HL-60 (cell line): ENCODE data around the gene FLACC1.

Experiments used
- DNase-seq, 2 experiments: peaks; one replicate each; pipeline ENCODE4 v3.0.0-alpha.2; 2010 to 2020; ENCODE audit warnings: low read depth in 1 of 2, low spot score in 1 of 2
- H3K27ac ChIP-seq: fragments of 250-450 bp; sonication (Bioruptor Pico); replicated peaks from 2 replicates; pipeline ENCODE4 v1.5.1; 2020; ENCODE audit warnings: mild to moderate bottlenecking, moderate library complexity
- H3K27me3 ChIP-seq: fragments of 250-450 bp; sonication (Bioruptor Pico); 2 replicates; pipeline ENCODE4 v1.5.1; 2021; ENCODE audit warnings: mild to moderate bottlenecking, moderate library complexity; ENCODE audit not compliant: insufficient read depth, poor library complexity, severe bottlenecking
- H3K4me3 ChIP-seq: replicated peaks from 2 replicates; pipeline ENCODE4 v1.5.1; 2011; ENCODE audit warnings: mild to moderate bottlenecking, control low read depth, low read length; ENCODE audit not compliant: insufficient read depth
- GABPA ChIP-seq: IDR thresholded peaks from 2 replicates; pipeline ENCODE4 v1.6.1; 2012; ENCODE audit warnings: low read depth
- POLR2AphosphoS5 ChIP-seq: IDR thresholded peaks from 2 replicates; pipeline ENCODE4 v1.6.1; 2012; ENCODE audit warnings: low read depth
- SPI1 ChIP-seq: IDR thresholded peaks from 2 replicates; pipeline ENCODE4 v1.6.1; 2012; ENCODE audit warnings: low read depth, mild to moderate bottlenecking, borderline replicate concordance
- TF ChIP-seq, protein P1 (sequence below): IDR thresholded peaks from 2 replicates; pipeline ENCODE4 v1.6.1; 2012; ENCODE audit warnings: low read depth; ENCODE audit not compliant: insufficient replicate concordance
- TF ChIP-seq, protein P2 (sequence below): IDR thresholded peaks from one replicate; pipeline ENCODE4 v1.5.1; 2011; ENCODE audit warnings: low read length, control low read depth, inconsistent platforms; ENCODE audit not compliant: insufficient read depth

The FLACC1 gene

DNA sequence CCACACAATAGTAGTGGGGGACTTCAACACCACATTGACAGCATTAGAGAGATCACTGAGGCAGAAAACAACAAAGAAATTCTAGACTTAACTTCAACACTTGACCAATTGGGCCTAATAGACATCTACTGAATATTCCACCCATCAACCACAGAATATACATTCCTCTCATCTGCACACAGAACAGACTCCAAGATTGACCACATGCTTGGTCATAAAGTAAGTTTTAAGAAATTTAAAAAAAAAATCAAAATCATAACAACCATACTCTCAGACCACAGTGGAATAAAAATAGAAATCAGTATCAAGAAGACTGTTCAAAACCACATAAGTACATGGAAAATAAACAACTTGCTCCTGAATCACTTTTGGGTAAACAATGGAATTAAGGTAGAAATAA, 9.0 kb upstream of the FLACC1 start:
- Histone ChIP-seq H3K27ac (no peak overlapping the region), H3K27me3 (no peaks in the 10 kb centered on the region), H3K4me3 (no peak overlapping the region)
- TF ChIP-seq GABPA: no peak
- TF ChIP-seq, protein P1, sequence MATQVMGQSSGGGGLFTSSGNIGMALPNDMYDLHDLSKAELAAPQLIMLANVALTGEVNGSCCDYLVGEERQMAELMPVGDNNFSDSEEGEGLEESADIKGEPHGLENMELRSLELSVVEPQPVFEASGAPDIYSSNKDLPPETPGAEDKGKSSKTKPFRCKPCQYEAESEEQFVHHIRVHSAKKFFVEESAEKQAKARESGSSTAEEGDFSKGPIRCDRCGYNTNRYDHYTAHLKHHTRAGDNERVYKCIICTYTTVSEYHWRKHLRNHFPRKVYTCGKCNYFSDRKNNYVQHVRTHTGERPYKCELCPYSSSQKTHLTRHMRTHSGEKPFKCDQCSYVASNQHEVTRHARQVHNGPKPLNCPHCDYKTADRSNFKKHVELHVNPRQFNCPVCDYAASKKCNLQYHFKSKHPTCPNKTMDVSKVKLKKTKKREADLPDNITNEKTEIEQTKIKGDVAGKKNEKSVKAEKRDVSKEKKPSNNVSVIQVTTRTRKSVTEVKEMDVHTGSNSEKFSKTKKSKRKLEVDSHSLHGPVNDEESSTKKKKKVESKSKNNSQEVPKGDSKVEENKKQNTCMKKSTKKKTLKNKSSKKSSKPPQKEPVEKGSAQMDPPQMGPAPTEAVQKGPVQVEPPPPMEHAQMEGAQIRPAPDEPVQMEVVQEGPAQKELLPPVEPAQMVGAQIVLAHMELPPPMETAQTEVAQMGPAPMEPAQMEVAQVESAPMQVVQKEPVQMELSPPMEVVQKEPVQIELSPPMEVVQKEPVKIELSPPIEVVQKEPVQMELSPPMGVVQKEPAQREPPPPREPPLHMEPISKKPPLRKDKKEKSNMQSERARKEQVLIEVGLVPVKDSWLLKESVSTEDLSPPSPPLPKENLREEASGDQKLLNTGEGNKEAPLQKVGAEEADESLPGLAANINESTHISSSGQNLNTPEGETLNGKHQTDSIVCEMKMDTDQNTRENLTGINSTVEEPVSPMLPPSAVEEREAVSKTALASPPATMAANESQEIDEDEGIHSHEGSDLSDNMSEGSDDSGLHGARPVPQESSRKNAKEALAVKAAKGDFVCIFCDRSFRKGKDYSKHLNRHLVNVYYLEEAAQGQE: no peak
- TF ChIP-seq SPI1: no peak
- DNase-seq: no peak

DNA sequence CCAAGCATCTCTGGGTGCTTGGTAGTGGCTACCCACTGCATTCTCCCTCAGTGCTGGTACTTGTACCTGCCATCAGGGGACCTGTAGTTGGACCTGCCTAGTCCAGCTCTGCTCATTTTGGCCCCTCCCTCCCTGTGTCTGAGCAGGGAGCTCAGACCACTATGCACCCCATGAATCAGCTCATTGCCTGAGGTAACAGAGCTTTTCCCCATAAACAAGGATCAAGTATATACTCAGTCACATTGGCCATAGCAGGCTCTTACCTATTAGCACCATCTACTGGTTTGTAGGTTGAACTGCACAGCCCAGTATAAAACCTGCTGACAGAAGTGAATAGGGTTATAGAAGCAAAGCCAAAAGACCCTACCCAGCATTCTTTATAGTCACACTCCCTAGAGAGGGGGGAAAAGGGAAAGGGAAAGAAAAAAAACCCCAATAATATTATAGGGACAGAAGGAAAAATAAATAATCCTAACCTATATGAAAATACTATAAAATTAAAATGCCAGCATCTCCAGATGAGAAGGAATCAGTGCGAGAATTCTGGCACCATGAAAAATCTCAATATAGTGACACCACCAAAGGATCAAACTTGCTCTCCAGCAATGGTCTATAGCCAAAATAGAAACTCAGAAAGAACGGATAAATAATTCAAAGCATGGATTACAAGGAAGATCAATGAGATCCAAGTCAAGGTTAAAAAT, 6.9 kb upstream of the FLACC1 start:
- peak; percentile 28 to 58 for DNase-seq
- H3K4me3 ChIP-seq: no peak overlapping the region
- no peak overlapping the region for H3K27ac ChIP-seq
- H3K27me3 ChIP-seq: no peaks in the 10 kb centered on the region
- TF ChIP-seq, protein P1: no peak
- TF ChIP-seq, protein P2, sequence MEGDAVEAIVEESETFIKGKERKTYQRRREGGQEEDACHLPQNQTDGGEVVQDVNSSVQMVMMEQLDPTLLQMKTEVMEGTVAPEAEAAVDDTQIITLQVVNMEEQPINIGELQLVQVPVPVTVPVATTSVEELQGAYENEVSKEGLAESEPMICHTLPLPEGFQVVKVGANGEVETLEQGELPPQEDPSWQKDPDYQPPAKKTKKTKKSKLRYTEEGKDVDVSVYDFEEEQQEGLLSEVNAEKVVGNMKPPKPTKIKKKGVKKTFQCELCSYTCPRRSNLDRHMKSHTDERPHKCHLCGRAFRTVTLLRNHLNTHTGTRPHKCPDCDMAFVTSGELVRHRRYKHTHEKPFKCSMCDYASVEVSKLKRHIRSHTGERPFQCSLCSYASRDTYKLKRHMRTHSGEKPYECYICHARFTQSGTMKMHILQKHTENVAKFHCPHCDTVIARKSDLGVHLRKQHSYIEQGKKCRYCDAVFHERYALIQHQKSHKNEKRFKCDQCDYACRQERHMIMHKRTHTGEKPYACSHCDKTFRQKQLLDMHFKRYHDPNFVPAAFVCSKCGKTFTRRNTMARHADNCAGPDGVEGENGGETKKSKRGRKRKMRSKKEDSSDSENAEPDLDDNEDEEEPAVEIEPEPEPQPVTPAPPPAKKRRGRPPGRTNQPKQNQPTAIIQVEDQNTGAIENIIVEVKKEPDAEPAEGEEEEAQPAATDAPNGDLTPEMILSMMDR: peak; percentile 92
- TF ChIP-seq POLR2AphosphoS5 (no peak), GABPA (no peak), SPI1 (no peak)

DNA sequence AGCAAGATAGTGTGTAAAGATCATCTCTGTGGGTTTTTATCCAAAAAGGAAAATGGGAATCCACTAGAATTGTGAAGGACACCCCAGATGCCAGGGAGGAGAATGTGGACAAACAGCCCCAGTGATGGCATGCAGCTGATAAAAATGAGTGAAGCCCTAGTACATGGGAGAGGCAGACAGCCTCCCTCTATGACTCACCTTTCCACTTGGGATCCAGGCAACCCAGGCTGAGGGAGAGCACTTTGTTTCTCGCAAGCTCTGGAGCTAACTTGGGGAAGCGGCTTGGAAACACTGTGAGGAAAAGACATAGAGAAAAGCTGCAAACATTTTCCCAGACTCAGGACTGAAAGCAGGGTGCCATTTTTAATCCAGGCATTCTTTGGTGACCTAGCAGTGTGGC, 5.3 kb upstream of the FLACC1 start:
- TF ChIP-seq, protein P2: no peak
- TF ChIP-seq GABPA: no peak
- TF ChIP-seq, protein P1: no peak
- no peak for TF ChIP-seq POLR2AphosphoS5
- TF ChIP-seq SPI1: no peak
- Histone ChIP-seq H3K4me3 (no peak overlapping the region), H3K27ac (no peak overlapping the region), H3K27me3 (no peaks in the 10 kb centered on the region)
- DNase-seq: no peak
